Stimulated activated CD4-positive, alpha-beta T cell treated with anti-CD3 and anti-CD28 coated beads, Interleukin-4, amount 100 ng/mL, for 1 hour (primary cell): ENCODE measurements around the gene MAGEF1.

Source experiments
- DNase-seq: peaks from one replicate; pipeline ENCODE4 v3.0.0-alpha.2; 2020

MAGEF1 gene

GRCh38 chr3:184688251-184688881 is 23.5 kb downstream of the MAGEF1 start:
- DNase-seq = no peak

GRCh38 chr3:184687363-184688015 is 24.4 kb downstream of the MAGEF1 start:
- DNase-seq = no peak

- no peak for DNase-seq
Measured at GRCh38 chr3:184685646-184686045, 26.2 kb downstream of the MAGEF1 start.

GRCh38 chr3:184685055-184685454 is 26.8 kb downstream of the MAGEF1 start:
- DNase-seq = no peak

GRCh38 chr3:184683900-184684560 is 27.8 kb downstream of the MAGEF1 start:
- no peak for DNase-seq

- DNase-seq = no peak
Measured at GRCh38 chr3:184683234-184683633, 28.6 kb downstream of the MAGEF1 start.

DNA sequence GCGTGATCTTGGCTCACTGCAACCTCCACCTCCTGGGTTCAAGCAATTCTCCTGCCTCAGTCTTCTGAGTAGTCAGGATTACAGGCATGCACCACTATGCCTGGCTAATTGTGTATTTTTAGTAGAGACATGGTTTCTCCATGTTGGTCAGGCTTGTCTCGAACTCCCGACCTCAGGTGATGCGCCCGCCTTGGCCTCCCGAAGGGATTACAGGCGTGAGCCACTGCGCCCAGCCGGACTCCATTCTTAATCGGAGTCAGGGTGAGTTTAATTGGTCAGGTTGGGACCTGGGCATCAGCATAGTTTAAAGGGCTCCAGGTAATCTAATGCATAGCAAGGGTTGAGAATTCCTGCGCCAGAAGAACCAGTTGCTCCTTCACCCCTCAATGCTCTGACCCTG is 29.2 kb downstream of the MAGEF1 start:
- no peak for DNase-seq

- DNase-seq = no peak
Measured at GRCh38 chr3:184680385-184681345, 31.2 kb downstream of the MAGEF1 start.

DNA sequence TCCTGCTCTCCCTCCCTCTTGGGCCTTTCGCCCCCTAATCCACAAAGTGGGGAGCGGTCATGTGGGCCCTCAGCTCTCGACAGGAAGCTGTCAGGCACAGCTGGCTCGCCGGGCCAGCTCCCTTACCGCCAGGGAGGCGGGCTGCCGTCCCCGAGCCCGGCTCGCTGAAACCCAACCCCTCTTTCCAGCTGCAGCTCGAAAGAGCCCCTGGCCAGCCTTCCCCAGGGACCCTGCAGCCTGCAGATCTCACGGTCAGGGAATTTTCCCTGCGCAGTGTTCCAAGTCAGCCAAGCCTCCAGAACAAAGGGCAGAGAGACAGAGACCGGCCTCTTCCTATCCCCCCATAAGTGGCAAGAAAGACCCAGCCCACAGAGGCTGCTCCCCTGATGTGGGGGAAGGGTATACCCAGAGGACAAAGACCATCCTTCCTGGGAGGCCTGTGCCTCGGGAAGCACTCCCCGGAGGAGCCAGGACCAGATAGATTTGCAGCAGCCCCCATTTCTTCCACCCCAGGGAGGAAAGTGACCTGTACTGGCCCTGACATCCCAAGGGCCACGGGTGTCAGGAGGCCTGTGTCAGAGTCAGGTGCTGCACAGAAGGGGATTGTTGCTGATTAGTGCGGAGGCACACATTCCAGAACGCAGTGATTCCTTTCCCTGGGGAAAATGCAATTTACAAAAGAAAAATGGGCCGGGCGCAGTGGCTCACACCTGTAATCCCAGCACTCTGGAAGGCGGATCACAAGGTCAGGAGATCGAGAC is 32.6 kb downstream of the MAGEF1 start:
- no peak for DNase-seq

GRCh38 chr3:184678317-184679055 is 33.4 kb downstream of the MAGEF1 start:
- no peak for DNase-seq

GRCh38 chr3:184677344-184678316 is 34.2 kb downstream of the MAGEF1 start:
- no peak for DNase-seq

GRCh38 chr3:184676927-184677326 is 34.9 kb downstream of the MAGEF1 start:
- DNase-seq = no peak

- DNase-seq = no peak
Measured at GRCh38 chr3:184674626-184675025, 37.2 kb downstream of the MAGEF1 start.

DNA sequence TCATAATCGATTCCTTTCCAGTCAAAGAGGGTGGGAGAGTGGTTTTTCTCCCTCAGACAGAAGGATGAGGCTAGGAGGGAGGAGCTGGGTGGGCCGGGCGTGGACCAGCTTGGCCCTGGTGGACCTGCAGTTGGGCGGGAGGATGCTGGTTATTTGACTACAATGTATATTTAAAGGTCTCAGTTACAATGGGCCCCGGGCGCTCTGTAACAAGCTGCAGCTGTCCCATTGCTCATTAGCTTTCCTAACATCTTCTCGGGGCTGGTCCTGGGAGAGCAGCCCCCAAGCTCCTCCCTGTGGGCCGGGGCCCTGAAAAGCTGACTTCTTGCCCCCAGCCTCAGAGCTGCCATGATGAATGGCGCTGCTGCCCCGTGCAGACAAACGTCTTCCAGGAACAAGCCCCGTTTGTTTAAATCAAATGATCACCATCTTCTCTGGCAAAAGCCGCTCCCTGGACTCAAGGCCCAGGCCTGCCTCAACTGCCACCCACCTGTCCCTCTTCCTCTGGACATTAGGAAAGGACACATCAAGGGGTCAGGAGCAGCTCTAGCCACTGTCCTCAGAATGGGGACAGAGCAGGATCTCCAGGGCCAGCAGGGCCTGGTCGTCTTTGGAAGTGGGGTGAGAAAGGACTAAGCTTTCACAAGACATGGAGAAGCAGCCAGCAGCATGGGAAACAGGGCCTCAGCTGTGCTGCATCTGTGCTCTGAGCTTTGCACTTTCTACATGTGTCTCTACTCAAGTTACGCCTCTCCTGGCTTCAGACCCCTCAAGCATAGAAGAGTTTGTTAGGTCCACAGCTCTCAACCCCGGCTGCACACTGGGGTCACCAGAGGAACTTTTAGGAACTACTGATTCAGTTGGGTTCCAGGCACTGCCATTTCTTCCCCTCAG is 38.6 kb downstream of the MAGEF1 start:
- no peak for DNase-seq

DNA sequence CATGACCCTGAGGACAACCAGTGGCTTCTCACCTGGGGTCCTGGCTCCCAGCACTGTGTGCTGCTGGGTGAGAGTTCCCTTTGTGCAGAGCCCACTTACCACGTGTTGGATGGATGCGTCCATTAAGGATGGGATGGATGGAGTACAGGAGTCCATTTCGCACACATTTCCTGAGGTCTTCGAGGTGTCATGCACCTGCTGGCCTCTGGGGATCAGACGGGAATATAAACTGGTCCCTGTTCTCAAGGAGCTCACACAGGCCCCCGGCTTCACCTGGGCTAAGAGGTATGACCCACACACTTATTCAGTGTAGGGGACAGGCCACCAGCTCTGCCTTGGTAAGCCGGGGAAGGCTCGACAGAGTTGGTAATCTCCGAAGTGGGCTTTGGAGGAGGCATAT is 39.5 kb downstream of the MAGEF1 start:
- DNase-seq = no peak

DNA sequence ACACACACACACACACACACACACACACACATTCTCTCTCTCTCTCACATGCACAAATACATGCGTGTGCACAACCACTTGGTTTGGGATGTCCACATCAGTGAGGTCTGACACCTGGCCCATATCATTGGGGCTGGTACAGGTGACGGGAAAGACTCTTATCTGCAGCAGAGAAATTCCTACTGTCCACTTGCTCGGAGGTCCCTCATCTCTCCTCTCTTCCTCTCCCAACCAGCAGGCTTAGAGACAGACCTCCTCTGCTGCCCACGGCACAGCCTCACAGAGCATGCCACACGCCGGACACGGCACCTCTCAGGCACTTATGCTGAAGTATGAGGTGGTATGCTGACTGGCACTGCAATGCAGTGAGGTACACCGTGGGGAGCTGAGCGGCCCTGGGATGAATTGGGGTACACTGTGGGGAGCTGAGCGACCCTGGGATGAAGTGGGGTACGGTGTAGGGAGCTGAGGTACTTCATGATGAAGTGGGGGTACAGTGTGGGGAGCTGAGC is 41.7 kb downstream of the MAGEF1 start:
- no peak for DNase-seq

DNA sequence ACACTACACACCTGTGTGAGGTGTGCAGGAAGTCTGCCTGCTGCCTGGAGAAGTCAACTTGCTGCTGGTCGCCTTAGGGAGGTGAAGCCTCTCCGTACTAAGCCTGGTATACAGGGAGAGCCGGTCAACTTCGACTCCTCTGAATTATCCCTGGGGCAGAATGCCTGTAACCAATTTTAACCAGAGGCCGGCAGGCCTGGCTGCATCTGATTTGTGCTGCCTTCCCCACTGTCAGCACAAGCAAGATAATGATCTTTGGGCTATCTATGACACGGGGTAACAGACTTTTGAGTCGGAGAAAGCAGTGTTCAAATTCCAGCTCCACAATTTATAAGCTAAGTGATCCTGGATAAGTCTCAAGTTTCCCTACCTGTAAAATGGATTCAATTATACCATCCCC is 42.3 kb downstream of the MAGEF1 start:
- no peak for DNase-seq

DNA sequence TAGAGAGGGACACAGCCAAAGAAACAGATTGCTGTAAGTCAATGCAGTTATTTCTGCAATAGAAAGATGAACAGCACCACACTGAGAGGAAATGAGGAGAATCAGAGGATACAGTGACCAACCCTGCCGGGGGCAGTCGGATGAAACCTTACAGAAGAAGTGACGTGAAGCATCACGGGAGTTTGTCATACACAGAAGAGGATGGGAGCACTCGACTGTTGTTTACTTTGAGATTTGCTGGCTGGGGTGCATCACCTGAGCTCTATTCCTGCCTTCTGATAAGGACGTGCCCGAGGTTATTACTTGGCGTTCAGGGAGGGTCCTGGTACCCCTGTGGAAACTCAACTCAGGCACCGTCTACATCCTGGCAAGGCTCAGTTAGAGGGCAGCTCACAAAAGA is 45.4 kb downstream of the MAGEF1 start:
- DNase-seq = no peak

DNA sequence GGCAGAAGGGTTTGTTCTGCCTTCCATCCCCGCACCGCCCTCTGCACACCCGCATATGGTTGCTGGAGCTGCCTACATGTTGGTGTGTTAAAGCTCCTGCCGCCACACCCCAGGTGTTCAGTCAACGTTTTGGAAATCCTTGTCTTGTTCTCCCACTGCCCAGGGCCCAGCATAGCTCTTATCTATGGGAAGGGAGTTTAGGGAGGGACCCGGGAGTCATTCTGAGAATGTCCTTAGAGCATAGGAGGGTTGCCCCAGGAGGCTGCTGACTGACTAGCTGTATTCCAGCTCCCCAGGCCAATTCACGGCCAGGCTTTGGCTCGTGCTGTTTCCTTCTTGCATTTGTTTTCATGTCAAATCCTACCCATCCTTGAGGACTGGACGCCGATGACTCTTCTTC is 46.8 kb downstream of the MAGEF1 start:
- no peak for DNase-seq
